Testis (tissue), 3 donors: ENCODE data around the gene HGS. TPM values are rescaled to one million over a fixed set of nuclear protein-coding genes. Genes with fewer than 3 reads are reported as not detected.

ENCODE experiments used
- DNase-seq: peaks from one replicate; pipeline ENCODE4 v3.0.0-alpha.2; 2019
- H3K27ac ChIP-seq, 2 donors: fragments of 200-600 bp; sonication (generic); one replicate each; pipeline ENCODE4 v1.5.1; 2019
- H3K27me3 ChIP-seq: fragments of 200-600 bp; sonication (generic); one replicate; pipeline ENCODE4 v1.5.1; 2019
- H3K36me3 ChIP-seq: fragments of 200-600 bp; sonication (generic); one replicate; pipeline ENCODE4 v1.5.1; 2017; ENCODE audit warnings: low read depth; ENCODE audit errors: missing control alignments
- H3K4me1 ChIP-seq: fragments of 200-600 bp; sonication (generic); one replicate; pipeline ENCODE4 v1.5.1; 2019
- H3K4me3 ChIP-seq, 2 donors: fragments of 200-600 bp; sonication (generic); one replicate each; pipeline ENCODE4 v1.5.1; 2017 to 2019
- H3K9me3 ChIP-seq: fragments of 200-600 bp; sonication (generic); one replicate; pipeline ENCODE4 v1.5.1; 2017
- POLR2A ChIP-seq: fragments of 450-650 bp; IDR thresholded peaks from one replicate; pipeline ENCODE4 v1.6.1; 2017; ENCODE audit warnings: antibody characterized with exemption, mild to moderate bottlenecking, moderate library complexity
- WGBS, 2 donors: methylation state at CpG; one replicate each; pipeline ENCODE4 v1.1.5; 2018; 5-methylcytosine and 5-hydroxymethylcytosine counted together
- intact Hi-C: fragments of 100-400 bp; cut with DNase I; formaldehyde crosslinking; loops from one replicate; pipeline ENCODE4 v1.15.1; 2023; ENCODE audit warnings: low total_unique reads
- polyA plus RNA-seq: library from polyadenylated mRNA; stranded (reverse); fragments of 350-450 nt; fragmentation: Illumina TruSeq; extraction: RNeasy Lipid Tissue Mini Kit (QIAGEN cat#74804); gene quantifications from one replicate; pipeline ENCODE4 v1.2.3, GENCODE V29; 2014; ENCODE audit warnings: low read depth, low replicate concordance; ENCODE audit not compliant: insufficient read depth
- total RNA-seq, 2 donors: library from RNA; depleted of rRNA; stranded (reverse); fragments of >200 nt; gene quantifications; one replicate each; pipeline ENCODE4 v1.2.3, GENCODE V29; 2016
- TF ChIP-seq, protein P1 (sequence below), 3 experiments: fragments of 450-650 bp in 2 of 3; fragments of 200-600 bp in 1 of 3; sonication (generic) in 1 of 3; IDR thresholded peaks; one replicate each; pipeline ENCODE4 v1.5.1; 2016 to 2019; ENCODE audit warnings: antibody characterized with exemption in 3 of 3, mild to moderate bottlenecking in 2 of 3, moderate library complexity in 1 of 3

Gene HGS
- total and polyA plus RNA-seq, 3 donors from 2014 or later, result 154 to 182 (median 160) TPM

DNA sequence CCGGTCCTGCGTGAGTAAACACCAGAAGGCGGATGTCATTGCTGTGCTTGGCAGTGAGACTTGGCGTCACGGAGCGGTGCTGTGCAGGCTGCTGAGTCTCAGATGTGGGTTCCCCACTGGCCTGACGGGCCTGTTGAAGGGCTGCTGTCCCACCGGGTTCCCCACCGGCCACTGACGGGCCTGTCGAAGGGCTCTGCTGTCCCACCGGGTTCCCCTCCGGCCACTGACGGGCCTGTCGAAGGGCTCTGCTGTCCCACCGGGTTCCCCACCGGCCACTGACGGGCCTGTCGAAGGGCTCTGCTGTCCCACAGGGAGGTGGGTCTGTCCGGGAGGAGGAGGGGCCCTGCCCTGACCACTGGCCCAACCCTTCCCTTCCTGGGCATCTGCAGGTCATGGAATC lies 2.8 kb downstream of the HGS start:
- H3K9me3 ChIP-seq, result no peaks in the 10 kb centered on the region
- H3K27me3 ChIP-seq, result no peaks in the 10 kb centered on the region
- no peak overlapping the region for H3K4me3 ChIP-seq
- DNase-seq, result no peak
- H3K36me3 ChIP-seq, result no peaks in the 10 kb centered on the region
- intact Hi-C loops, result no loop called here
- 93 to 94% methylated on average over 12 to 20 of the region's 20 CpGs for WGBS, 2 donors
- peaks cover 26% of the 10 kb centered on the region for H3K4me1 ChIP-seq
- no peak overlapping the region for H3K27ac ChIP-seq
- TF ChIP-seq, protein P1, sequence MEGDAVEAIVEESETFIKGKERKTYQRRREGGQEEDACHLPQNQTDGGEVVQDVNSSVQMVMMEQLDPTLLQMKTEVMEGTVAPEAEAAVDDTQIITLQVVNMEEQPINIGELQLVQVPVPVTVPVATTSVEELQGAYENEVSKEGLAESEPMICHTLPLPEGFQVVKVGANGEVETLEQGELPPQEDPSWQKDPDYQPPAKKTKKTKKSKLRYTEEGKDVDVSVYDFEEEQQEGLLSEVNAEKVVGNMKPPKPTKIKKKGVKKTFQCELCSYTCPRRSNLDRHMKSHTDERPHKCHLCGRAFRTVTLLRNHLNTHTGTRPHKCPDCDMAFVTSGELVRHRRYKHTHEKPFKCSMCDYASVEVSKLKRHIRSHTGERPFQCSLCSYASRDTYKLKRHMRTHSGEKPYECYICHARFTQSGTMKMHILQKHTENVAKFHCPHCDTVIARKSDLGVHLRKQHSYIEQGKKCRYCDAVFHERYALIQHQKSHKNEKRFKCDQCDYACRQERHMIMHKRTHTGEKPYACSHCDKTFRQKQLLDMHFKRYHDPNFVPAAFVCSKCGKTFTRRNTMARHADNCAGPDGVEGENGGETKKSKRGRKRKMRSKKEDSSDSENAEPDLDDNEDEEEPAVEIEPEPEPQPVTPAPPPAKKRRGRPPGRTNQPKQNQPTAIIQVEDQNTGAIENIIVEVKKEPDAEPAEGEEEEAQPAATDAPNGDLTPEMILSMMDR (IDR thresholded peaks at IDR 0.05), result no peak
- TF ChIP-seq POLR2A, result no peak

DNA sequence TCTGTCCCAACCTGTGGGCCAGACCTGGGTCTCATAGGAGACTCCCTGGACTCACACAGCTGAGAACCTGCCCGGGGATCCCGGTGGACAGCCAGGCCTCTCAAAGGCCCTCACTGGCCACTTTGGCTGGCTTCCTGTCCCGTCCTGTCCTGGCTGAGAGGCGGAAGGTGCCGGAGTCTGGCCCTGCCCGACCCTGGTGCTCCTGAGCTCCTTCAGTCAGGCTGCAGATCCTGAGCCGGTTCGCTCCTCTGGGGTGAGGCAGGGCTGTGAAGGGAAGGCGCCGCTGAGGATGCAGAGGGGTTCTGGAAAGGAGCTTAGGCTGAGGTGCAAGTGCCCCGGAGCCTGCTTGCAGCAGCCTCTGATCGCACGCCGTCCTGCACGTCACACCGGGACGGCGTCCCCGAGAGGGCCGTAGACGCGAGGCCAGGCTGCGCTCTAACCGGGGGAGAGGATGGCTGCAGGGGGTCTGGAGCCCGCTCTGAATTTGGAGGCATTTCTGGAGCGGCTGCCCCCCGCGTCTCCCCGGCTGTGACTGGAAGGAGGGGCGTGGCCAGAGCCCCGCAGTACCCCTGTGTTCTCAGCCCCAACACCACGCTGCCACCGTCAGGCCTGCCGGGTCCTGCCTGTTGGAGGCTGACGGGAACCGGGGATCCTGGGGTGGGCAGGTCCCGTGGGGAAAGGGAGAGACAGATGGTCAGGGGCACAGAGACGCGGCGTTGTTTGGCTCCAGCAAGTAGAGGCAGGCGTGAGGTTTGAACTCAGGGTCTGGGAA lies 4.1 kb downstream of the HGS start:
- Histone ChIP-seq H3K9me3 (no peaks in the 10 kb centered on the region), H3K27me3 (no peaks in the 10 kb centered on the region), H3K4me1 (peaks cover 13% of the 10 kb centered on the region)

DNA sequence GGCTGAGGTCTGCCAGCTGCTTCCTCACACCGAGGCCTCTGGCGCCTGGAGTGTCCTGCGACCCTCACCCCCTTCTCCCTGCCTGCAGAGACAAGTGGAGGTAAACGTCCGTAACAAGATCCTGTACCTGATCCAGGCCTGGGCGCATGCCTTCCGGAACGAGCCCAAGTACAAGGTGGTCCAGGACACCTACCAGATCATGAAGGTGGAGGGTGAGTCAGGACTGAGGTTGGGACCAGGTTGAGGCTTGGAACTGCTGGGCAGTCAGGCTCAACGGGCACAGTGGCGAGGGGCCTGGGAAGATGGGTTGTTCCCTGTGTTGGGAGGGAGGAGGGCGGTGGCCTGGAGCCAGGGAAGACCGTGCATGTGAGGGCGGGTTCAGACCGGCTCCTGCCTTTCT lies 4.8 kb downstream of the HGS start:
- Histone ChIP-seq H3K27ac (no peak overlapping the region), H3K36me3 (no peaks in the 10 kb centered on the region), H3K27me3 (no peaks in the 10 kb centered on the region), H3K4me3 (no peak overlapping the region), H3K9me3 (no peaks in the 10 kb centered on the region), H3K4me1 (peaks cover 12% of the 10 kb centered on the region)
- intact Hi-C loops, result no loop called here
- WGBS, 2 donors, result 90 to 93% methylated on average over 3 to 14 of the region's 14 CpGs
- DNase-seq, result no peak
- TF ChIP-seq, protein P1 (IDR thresholded peaks at IDR 0.05), result no peak
- no peak for TF ChIP-seq POLR2A

More for the DNA sequence above, 4.1 kb downstream of the HGS start:
- WGBS, 2 donors, result 91 to 92% methylated on average over 23 to 40 of the region's 41 CpGs
- no peak overlapping the region for H3K4me3 ChIP-seq
- H3K27ac ChIP-seq, result no peak overlapping the region
- TF ChIP-seq, protein P1 (IDR thresholded peaks at IDR 0.05), result no peak
- no peak for TF ChIP-seq POLR2A
- no peaks in the 10 kb centered on the region for H3K36me3 ChIP-seq
- intact Hi-C loops, result no loop called here
- DNase-seq, result no peak

DNA sequence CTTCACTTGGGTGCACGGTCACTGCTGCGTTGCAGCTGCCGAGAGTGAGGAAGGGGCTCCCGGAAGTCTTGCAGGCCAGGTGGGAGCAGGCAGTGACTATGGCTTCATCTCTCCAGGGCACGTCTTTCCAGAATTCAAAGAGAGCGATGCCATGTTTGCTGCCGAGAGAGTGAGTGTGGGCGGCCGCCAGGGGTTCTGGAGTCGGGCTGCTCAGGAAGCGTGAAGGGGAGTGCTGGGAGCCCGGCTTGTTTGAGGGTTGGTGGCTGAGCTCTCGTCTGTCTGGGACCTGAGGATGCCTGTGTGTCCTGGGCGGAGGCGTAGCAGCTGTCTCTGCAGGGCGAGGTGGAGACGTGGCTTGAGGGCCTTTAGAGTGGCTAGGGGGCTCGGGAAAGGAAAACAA lies 6.3 kb downstream of the HGS start:
- H3K27ac ChIP-seq, result no peak overlapping the region
- TF ChIP-seq, protein P1 (IDR thresholded peaks at IDR 0.05), result no peak
- TF ChIP-seq POLR2A, result no peak
- intact Hi-C loops, result no loop called here
- no peaks in the 10 kb centered on the region for H3K36me3 ChIP-seq
- 88 to 90% methylated on average over 18 of the region's 18 CpGs for WGBS, 2 donors
- H3K4me1 ChIP-seq, result peaks cover 5% of the 10 kb centered on the region
- no peaks in the 10 kb centered on the region for H3K27me3 ChIP-seq
- DNase-seq, result no peak
- H3K9me3 ChIP-seq, result no peaks in the 10 kb centered on the region
- H3K4me3 ChIP-seq, result no peak overlapping the region

DNA sequence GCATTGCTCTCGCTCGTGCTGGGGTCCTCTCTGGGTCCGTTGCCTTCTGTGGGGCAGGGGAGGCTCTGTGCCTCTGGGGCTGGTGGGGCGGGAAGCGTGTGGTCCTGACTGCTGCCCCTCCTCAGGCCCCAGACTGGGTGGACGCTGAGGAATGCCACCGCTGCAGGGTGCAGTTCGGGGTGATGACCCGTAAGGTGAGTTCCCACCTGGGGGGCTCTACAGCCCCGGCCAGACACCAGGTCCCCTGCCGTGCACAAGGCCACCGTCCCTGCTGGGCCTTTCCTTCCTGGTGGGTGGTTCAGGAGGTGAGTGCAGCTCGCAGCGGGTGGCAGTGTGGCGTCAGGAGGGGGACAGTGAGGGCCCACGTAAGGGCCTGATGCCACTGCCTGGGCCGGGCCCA lies 6.7 kb downstream of the HGS start:
- intact Hi-C loops, result no loop called here
- no peaks in the 10 kb centered on the region for H3K36me3 ChIP-seq
- 87 to 91% methylated on average over 8 to 17 of the region's 17 CpGs for WGBS, 2 donors

More for the DNA sequence above, 6.7 kb downstream of the HGS start:
- H3K27ac ChIP-seq, result no peak overlapping the region
- no peak for TF ChIP-seq POLR2A
- TF ChIP-seq, protein P1 (IDR thresholded peaks at IDR 0.05), result no peak
- DNase-seq, result no peak
- no peaks in the 10 kb centered on the region for H3K27me3 ChIP-seq
- no peak overlapping the region for H3K4me3 ChIP-seq
- no peaks in the 10 kb centered on the region for H3K9me3 ChIP-seq
- peaks cover under 1% of the 10 kb centered on the region for H3K4me1 ChIP-seq
